A673 (cell line): ENCODE measurements around the gene C4B. TPM values are rescaled to one million over a fixed set of nuclear protein-coding genes. Genes with fewer than 3 reads are reported as not detected.
A peak's percentile ranks its signal among the peaks of the same experiment; 100 is the strongest.
"Not testable (repeated sequence)": the region's sequence is repeated elsewhere in the genome, so short reads cannot be mapped to it uniquely, and the experiment has no call there.

Experiments
- Bru-seq: library from RNA; stranded (reverse); fragments of 400-500 nt; gene quantifications from one replicate; lab custom pipeline; 2021; lab: Mats Ljungman, UMichigan
- BruChase-seq, 2 experiments: library from RNA; stranded (reverse); fragments of 400-500 nt; gene quantifications; one replicate each; lab custom pipeline; 2021; lab: Mats Ljungman, UMichigan
- BruUV-seq: library from RNA; stranded (reverse); fragments of 400-500 nt; replicated peaks from 2 replicates; lab custom pipeline; 2021; lab: Mats Ljungman, UMichigan
- CTCF ChIA-PET: fragments of 300-600 bp; sonication (Branson Sonifier 250); formaldehyde crosslinking; loops from one replicate; lab custom pipeline; 2022; ENCODE audit warnings: antibody characterized with exemption; lab: Charles Lee
- POLR2A ChIA-PET: fragments of 300-600 bp; sonication (Branson Sonifier 250); formaldehyde crosslinking; loops from one replicate; lab custom pipeline; 2022; ENCODE audit warnings: antibody characterized with exemption; ENCODE audit not compliant: low non-redundant PET; lab: Charles Lee
- DNase-seq: peaks from one replicate; pipeline ENCODE4 v3.0.0-alpha.2; 2015; ENCODE audit warnings: low spot score
- H3K27ac ChIP-seq: fragments of 200-600 bp; sonication (generic); 2 replicates; pipeline ENCODE4 v1.5.1; 2016; ENCODE audit warnings: mixed run types, low read depth, mild to moderate bottlenecking, mixed read lengths, antibody characterized with exemption, low read length; ENCODE audit not compliant: poor library complexity, severe bottlenecking
- H3K27me3 ChIP-seq: fragments of 200-600 bp; sonication (generic); replicated peaks from 2 replicates; pipeline ENCODE4 v1.6.1; 2017; ENCODE audit warnings: mixed run types, low read depth, mild to moderate bottlenecking, mixed read lengths, antibody characterized with exemption, low read length; ENCODE audit not compliant: insufficient read depth, poor library complexity
- H3K36me3 ChIP-seq: fragments of 200-600 bp; sonication (generic); 2 replicates; pipeline ENCODE4 v1.6.1; 2016; ENCODE audit warnings: mixed run types, mild to moderate bottlenecking, mixed read lengths, antibody characterized with exemption, low read length; ENCODE audit not compliant: insufficient read depth, poor library complexity, severe bottlenecking
- H3K4me1 ChIP-seq: fragments of 200-600 bp; sonication (generic); 2 replicates; pipeline ENCODE4 v1.6.1; 2017; ENCODE audit warnings: mixed run types, mild to moderate bottlenecking, mixed read lengths, antibody characterized with exemption, low read length; ENCODE audit not compliant: insufficient read depth, poor library complexity, severe bottlenecking
- H3K4me3 ChIP-seq: fragments of 200-600 bp; sonication (generic); 2 replicates; pipeline ENCODE4 v1.5.1; 2016; ENCODE audit warnings: low read depth, mixed run types, mild to moderate bottlenecking, mixed read lengths, low read length; ENCODE audit not compliant: poor library complexity, severe bottlenecking
- H3K9me3 ChIP-seq: fragments of 200-600 bp; sonication (generic); 2 replicates; pipeline ENCODE4 v1.6.1; 2016; ENCODE audit warnings: mixed run types, low read depth, mild to moderate bottlenecking, mixed read lengths, antibody characterized with exemption, low read length; ENCODE audit not compliant: poor library complexity, severe bottlenecking
- EZH2 ChIP-seq: fragments of 200-600 bp; sonication (generic); IDR thresholded peaks from 2 replicates; pipeline ENCODE4 v1.6.1; 2017; ENCODE audit warnings: borderline replicate concordance, low read depth, mild to moderate bottlenecking, mixed read lengths, antibody characterized with exemption, low read length; ENCODE audit not compliant: poor library complexity, severe bottlenecking
- intact Hi-C: fragments of 100-400 bp; cut with micrococcal nuclease; formaldehyde crosslinking; loops from one replicate; pipeline ENCODE4 v1.10.0; 2022; ENCODE audit not compliant: unreplicated experiment
- long read RNA-seq: library from polyadenylated mRNA; stranded (forward); transcript quantifications from one replicate; pipeline ENCODE4 v2.0.0, GENCODE V29; 2022
- total RNA-seq: library from RNA; stranded (reverse); gene quantifications from 2 replicates; pipeline ENCODE4 v1.2.3, GENCODE V29; 2021
- TF ChIP-seq, protein P1 (sequence below): fragments of 300-800, 200-600 bp; sonication (generic); conservative IDR thresholded peaks from 2 replicates; pipeline ENCODE4 v1.5.1; 2017; ENCODE audit warnings: low read depth, mild to moderate bottlenecking, antibody characterized with exemption, low read length, moderate library complexity, mixed read lengths

C4B gene
- 2.2 and 2.3 TPM in 2 replicates for total RNA-seq
- Bru-seq, nascent RNA: not detected
- BruChase-seq, experiment 1, labeled RNA remaining after a 2-hour chase: not detected
- percentile 7 among the genes with signal in this experiment for BruChase-seq, experiment 2, labeled RNA remaining after a 6-hour chase
- long read RNA-seq: 0 reads

DNA sequence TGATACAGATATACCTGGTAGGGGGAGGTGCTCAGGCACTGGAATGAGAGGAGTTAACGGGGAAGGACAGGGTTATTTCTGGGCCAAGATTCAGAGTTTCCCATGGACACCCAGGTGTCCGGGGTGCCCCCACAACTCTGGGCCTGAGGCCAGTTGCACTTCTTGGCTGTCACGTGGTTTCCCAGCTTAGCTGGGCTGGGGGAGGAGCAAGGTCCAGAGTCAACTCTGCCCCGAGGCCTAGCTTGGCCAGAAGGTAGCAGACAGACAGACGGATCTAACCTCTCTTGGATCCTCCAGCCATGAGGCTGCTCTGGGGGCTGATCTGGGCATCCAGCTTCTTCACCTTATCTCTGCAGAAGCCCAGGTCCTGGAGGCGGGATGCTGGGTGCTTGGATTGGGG, at the start of gene C4B:
Gene C4B, plus strand, starts transcription at position 249 of the 400 bp plus-strand sequence. Its CDS starts 51 bp downstream, at position 300.
- H3K4me1 ChIP-seq, H3K9me3 ChIP-seq, H3K27me3 ChIP-seq, intact Hi-C loops, POLR2A ChIA-PET, CTCF ChIA-PET, BruUV-seq, H3K36me3 ChIP-seq, H3K27ac ChIP-seq, H3K4me3 ChIP-seq, DNase-seq: not testable (repeated sequence)

DNA sequence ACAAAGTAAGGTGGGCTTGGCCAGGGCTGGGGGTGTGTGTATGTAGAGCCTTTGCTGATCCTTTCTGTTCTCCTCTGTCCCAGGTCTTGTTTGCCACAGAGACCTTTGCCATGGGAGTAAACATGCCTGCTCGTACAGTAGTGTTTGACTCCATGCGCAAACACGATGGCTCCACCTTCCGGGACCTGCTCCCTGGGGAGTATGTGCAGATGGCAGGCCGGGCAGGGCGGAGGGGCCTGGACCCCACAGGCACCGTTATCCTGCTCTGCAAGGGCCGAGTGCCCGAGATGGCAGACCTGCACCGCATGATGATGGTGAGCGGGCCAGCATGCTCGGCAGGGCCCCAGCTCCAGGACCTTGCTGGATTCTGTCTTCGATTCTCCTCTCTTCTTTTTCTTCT, 48.9 kb upstream of the C4B start:
- peaks cover 3% of the 10 kb centered on the region for H3K4me1 ChIP-seq
- intact Hi-C loops: no loop called here
- no peaks in the 10 kb centered on the region for H3K9me3 ChIP-seq
- no peak for TF ChIP-seq EZH2
- TF ChIP-seq, protein P1, sequence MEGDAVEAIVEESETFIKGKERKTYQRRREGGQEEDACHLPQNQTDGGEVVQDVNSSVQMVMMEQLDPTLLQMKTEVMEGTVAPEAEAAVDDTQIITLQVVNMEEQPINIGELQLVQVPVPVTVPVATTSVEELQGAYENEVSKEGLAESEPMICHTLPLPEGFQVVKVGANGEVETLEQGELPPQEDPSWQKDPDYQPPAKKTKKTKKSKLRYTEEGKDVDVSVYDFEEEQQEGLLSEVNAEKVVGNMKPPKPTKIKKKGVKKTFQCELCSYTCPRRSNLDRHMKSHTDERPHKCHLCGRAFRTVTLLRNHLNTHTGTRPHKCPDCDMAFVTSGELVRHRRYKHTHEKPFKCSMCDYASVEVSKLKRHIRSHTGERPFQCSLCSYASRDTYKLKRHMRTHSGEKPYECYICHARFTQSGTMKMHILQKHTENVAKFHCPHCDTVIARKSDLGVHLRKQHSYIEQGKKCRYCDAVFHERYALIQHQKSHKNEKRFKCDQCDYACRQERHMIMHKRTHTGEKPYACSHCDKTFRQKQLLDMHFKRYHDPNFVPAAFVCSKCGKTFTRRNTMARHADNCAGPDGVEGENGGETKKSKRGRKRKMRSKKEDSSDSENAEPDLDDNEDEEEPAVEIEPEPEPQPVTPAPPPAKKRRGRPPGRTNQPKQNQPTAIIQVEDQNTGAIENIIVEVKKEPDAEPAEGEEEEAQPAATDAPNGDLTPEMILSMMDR: no peak
- no peak overlapping the region for H3K4me3 ChIP-seq
- H3K36me3 ChIP-seq: peaks cover 45% of the 10 kb centered on the region
- ChIA-PET CTCF (no interaction called here), POLR2A (no interaction called here)
- no peaks in the 10 kb centered on the region for H3K27me3 ChIP-seq
- no peak for DNase-seq
- BruUV-seq: no TSS peak
- H3K27ac ChIP-seq: no peak overlapping the region

- TF ChIP-seq, protein P1: no peak
- no peak for TF ChIP-seq EZH2
- peaks cover 9% of the 10 kb centered on the region for H3K4me1 ChIP-seq
- intact Hi-C loops: no loop called here
- H3K36me3 ChIP-seq: peaks cover 40% of the 10 kb centered on the region
- no peaks in the 10 kb centered on the region for H3K9me3 ChIP-seq
- no peak overlapping the region for H3K27ac ChIP-seq
- ChIA-PET POLR2A (interaction anchor here (0.6 kb wide), 1 partner anchor 139 kb away, joined by 5 read pairs; the partner anchor contains the start of gene HSPA1B), CTCF (no interaction called here)
- no peak for DNase-seq
- no TSS peak for BruUV-seq
- no peak overlapping the region for H3K4me3 ChIP-seq
- H3K27me3 ChIP-seq: no peaks in the 10 kb centered on the region
Measured at GRCh38 chr6:31966506-31966905, 48.1 kb upstream of the C4B start.
